PFSK-1 (cell line): ENCODE measurements around the gene FDXACB1.

Experiments used
- FOXP2 ChIP-seq: optimal IDR thresholded peaks from 2 replicates; pipeline ENCODE3; 2011; ENCODE audit warnings: borderline replicate concordance, control low read depth, inconsistent platforms; ENCODE audit not compliant: insufficient read depth; ENCODE audit errors: extremely low read length, extremely low read depth
- POLR2AphosphoS5 ChIP-seq: IDR thresholded peaks from 2 replicates; pipeline ENCODE4 v1.6.1; 2012; ENCODE audit warnings: low read depth, mild to moderate bottlenecking, control low read depth, low read length, moderate library complexity
- SIN3A ChIP-seq: IDR thresholded peaks from 2 replicates; pipeline ENCODE4 v1.6.1; 2012; ENCODE audit warnings: mild to moderate bottlenecking, low read length, moderate library complexity, borderline replicate concordance; ENCODE audit not compliant: insufficient read depth
- TAF1 ChIP-seq: IDR thresholded peaks from 2 replicates; pipeline ENCODE4 v1.6.1; 2012; ENCODE audit warnings: low read length, control low read depth, borderline replicate concordance; ENCODE audit not compliant: insufficient read depth
- TF ChIP-seq, protein P1 (sequence below), 2 experiments: IDR thresholded peaks; 2 replicates each; pipeline versions ENCODE4 v1.6.1 to v1.8.0; 2011 to 2012; ENCODE audit warnings: low read depth in 2 of 2, low read length in 2 of 2, control low read depth in 1 of 2, inconsistent platforms in 1 of 2, mild to moderate bottlenecking in 1 of 2, moderate library complexity in 1 of 2; ENCODE audit not compliant: insufficient read depth in 1 of 2

DNA sequence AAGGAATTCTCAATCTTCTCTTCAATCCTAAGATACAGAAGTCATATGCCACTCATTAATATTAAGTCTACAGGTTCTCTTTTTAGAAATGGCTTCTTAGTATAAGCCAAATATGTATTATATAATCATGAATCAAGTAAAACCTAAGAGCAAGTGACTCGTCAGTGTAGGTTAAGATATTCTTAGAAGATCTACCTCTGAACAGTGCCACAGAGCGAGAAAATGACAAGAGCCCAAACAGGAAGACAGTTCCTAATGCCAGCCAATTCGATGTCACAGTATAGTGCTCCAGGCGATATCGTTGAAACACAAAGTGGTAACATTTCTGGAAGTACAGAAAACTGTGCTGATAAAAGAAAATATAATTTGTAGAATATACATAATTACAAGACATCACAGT, 40.9 kb downstream of the FDXACB1 start:
- TF ChIP-seq, protein P1, sequence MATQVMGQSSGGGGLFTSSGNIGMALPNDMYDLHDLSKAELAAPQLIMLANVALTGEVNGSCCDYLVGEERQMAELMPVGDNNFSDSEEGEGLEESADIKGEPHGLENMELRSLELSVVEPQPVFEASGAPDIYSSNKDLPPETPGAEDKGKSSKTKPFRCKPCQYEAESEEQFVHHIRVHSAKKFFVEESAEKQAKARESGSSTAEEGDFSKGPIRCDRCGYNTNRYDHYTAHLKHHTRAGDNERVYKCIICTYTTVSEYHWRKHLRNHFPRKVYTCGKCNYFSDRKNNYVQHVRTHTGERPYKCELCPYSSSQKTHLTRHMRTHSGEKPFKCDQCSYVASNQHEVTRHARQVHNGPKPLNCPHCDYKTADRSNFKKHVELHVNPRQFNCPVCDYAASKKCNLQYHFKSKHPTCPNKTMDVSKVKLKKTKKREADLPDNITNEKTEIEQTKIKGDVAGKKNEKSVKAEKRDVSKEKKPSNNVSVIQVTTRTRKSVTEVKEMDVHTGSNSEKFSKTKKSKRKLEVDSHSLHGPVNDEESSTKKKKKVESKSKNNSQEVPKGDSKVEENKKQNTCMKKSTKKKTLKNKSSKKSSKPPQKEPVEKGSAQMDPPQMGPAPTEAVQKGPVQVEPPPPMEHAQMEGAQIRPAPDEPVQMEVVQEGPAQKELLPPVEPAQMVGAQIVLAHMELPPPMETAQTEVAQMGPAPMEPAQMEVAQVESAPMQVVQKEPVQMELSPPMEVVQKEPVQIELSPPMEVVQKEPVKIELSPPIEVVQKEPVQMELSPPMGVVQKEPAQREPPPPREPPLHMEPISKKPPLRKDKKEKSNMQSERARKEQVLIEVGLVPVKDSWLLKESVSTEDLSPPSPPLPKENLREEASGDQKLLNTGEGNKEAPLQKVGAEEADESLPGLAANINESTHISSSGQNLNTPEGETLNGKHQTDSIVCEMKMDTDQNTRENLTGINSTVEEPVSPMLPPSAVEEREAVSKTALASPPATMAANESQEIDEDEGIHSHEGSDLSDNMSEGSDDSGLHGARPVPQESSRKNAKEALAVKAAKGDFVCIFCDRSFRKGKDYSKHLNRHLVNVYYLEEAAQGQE (IDR thresholded peaks at IDR 0.05; ENCODE audit: insufficient read depth in 1 of 2, low read depth in 2 of 2, low read length in 2 of 2) = no peak
- no peak for TF ChIP-seq TAF1
- TF ChIP-seq POLR2AphosphoS5 = no peak
- no peak for TF ChIP-seq SIN3A
- no peak for TF ChIP-seq FOXP2
